Panc1 (cell line): ENCODE results near the gene KDM4E. TPM values are rescaled to one million over a fixed set of nuclear protein-coding genes. Genes with fewer than 3 reads are reported as not detected.

Experiments
- ATAC-seq: fragments of 200-7000 bp; cut with Tn5 transposase; 2 replicates; pipeline ENCODE4 v1.9.1; 2020; ENCODE audit warnings: mild to moderate bottlenecking, moderate library complexity
- BruUV-seq: library from RNA; stranded (reverse); fragments of 400-500 nt; replicated peaks from 2 replicates; lab custom pipeline; 2021; lab: Mats Ljungman, UMichigan
- CTCF ChIA-PET: fragments of 300-600 bp; sonication (Branson Sonifier 250); formaldehyde crosslinking; loops from one replicate; lab custom pipeline; 2022; ENCODE audit warnings: antibody characterized with exemption; lab: Charles Lee
- POLR2A ChIA-PET: fragments of 300-600 bp; sonication (Branson Sonifier 250); formaldehyde crosslinking; loops from one replicate; lab custom pipeline; 2022; ENCODE audit warnings: antibody characterized with exemption; lab: Charles Lee
- DNase-seq: peaks from one replicate; pipeline ENCODE4 v3.0.0-alpha.2; 2010; ENCODE audit warnings: low read depth, low spot score
- H3K27ac ChIP-seq: 2 replicates; pipeline ENCODE4 v1.5.1; 2011; ENCODE audit warnings: mild to moderate bottlenecking, low read length, inconsistent platforms
- H3K27me3 ChIP-seq: fragments of 200-500 bp; sonication (Bioruptor generic); 2 replicates; pipeline ENCODE4 v1.6.0; 2014; ENCODE audit warnings: low read length, inconsistent platforms; ENCODE audit not compliant: control insufficient read depth, insufficient read depth
- H3K36me3 ChIP-seq: fragments of 200-500 bp; sonication (Bioruptor generic); 2 replicates; pipeline ENCODE4 v1.5.1; 2014; ENCODE audit warnings: inconsistent platforms, mild to moderate bottlenecking, low read length, moderate library complexity; ENCODE audit not compliant: control insufficient read depth, insufficient read depth
- H3K4me1 ChIP-seq: 2 replicates; pipeline ENCODE4 v1.5.1; 2011; ENCODE audit warnings: inconsistent platforms, mild to moderate bottlenecking, low read length, moderate library complexity; ENCODE audit not compliant: control insufficient read depth, insufficient read depth
- H3K4me3 ChIP-seq, 2 experiments: 2 replicates each; pipeline ENCODE4 v1.5.1; 2011 to 2012; ENCODE audit warnings: low read depth in 2 of 2, low read length in 2 of 2, mild to moderate bottlenecking in 2 of 2, inconsistent platforms in 1 of 2, moderate library complexity in 1 of 2
- H3K9me3 ChIP-seq: fragments of 200-500 bp; sonication (Bioruptor generic); 2 replicates; pipeline ENCODE4 v1.5.1; 2014; ENCODE audit warnings: low read depth, mild to moderate bottlenecking, inconsistent platforms, low read length, moderate library complexity; ENCODE audit not compliant: control insufficient read depth, insufficient read depth
- POLR2AphosphoS5 ChIP-seq: IDR thresholded peaks from 2 replicates; pipeline ENCODE4 v1.6.1; 2012; ENCODE audit warnings: mild to moderate bottlenecking, low read depth, low read length, moderate library complexity
- REST ChIP-seq, 2 experiments: IDR thresholded peaks; 2 replicates each; pipeline ENCODE4 v1.6.1; 2011 to 2012; ENCODE audit warnings: low read depth in 2 of 2, control low read depth in 1 of 2, low read length in 1 of 2, mild to moderate bottlenecking in 1 of 2, moderate library complexity in 1 of 2; ENCODE audit not compliant: insufficient read depth in 1 of 2
- SIN3A ChIP-seq: IDR thresholded peaks from 2 replicates; pipeline ENCODE4 v1.6.1; 2012; ENCODE audit warnings: low read depth, mild to moderate bottlenecking, low read length, moderate library complexity, borderline replicate concordance; ENCODE audit not compliant: insufficient read depth
- TCF7L2 ChIP-seq: IDR thresholded peaks from 2 replicates; pipeline ENCODE4 v1.6.1; 2011; ENCODE audit warnings: mild to moderate bottlenecking, low read depth, low read length, inconsistent platforms
- in situ Hi-C: cut with HindIII; loops from 2 replicates; pipeline ENCODE4 v1.10.0; 2016; ENCODE audit warnings: low sequenced_read_pairs, low pct_unique_long_range_greater_than_20kb
- intact Hi-C: fragments of 100-400 bp; cut with micrococcal nuclease; formaldehyde crosslinking; loops from one replicate; pipeline ENCODE4 v1.10.0; 2022; ENCODE audit not compliant: unreplicated experiment
- total RNA-seq: library from RNA; stranded (reverse); gene quantifications from one replicate; pipeline ENCODE4 v1.2.1, GENCODE V29; 2021; ENCODE audit not compliant: unreplicated experiment
- TF ChIP-seq, protein P1 (sequence below): fragments of 450-650 bp; IDR thresholded peaks from 2 replicates; pipeline ENCODE4 v1.5.1; 2017; ENCODE audit warnings: mild to moderate bottlenecking

Gene KDM4E
- total RNA-seq, 1 experiment from 2014 or later, result not detected

DNA sequence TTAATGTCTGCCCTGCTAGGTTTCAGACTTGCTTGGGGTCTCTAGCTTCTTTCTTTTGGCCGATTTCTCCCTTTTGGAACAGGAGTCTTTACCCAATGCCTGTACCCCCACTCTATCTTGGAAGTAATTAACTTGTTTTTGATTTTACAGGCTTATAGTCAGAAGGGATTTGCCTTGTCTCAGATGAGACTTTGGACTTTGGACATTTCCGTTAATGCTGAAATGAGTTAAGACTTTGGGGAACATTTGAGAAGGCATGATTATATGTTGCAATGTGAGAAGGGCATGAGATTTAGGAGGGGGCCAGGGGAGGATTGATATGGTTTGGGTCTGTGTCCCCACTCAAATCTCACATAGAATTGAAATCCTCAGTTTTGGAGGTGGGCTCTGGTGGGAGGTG is 29.3 kb downstream of the KDM4E start:
- intact Hi-C loops, result no loop called here
- no peak overlapping the region for H3K4me3 ChIP-seq
- DNase-seq (no peak), ATAC-seq (no peak)
- in situ Hi-C loops, result no loop called here
- CTCF ChIA-PET, result no interaction called here
- TF ChIP-seq SIN3A (no peak), REST (IDR thresholded peaks at IDR 0.05; ENCODE audit: insufficient read depth in 1 of 2, low read depth in 2 of 2, low read length in 1 of 2) (no peak), POLR2AphosphoS5 (no peak), TCF7L2 (no peak)
- TF ChIP-seq, protein P1, sequence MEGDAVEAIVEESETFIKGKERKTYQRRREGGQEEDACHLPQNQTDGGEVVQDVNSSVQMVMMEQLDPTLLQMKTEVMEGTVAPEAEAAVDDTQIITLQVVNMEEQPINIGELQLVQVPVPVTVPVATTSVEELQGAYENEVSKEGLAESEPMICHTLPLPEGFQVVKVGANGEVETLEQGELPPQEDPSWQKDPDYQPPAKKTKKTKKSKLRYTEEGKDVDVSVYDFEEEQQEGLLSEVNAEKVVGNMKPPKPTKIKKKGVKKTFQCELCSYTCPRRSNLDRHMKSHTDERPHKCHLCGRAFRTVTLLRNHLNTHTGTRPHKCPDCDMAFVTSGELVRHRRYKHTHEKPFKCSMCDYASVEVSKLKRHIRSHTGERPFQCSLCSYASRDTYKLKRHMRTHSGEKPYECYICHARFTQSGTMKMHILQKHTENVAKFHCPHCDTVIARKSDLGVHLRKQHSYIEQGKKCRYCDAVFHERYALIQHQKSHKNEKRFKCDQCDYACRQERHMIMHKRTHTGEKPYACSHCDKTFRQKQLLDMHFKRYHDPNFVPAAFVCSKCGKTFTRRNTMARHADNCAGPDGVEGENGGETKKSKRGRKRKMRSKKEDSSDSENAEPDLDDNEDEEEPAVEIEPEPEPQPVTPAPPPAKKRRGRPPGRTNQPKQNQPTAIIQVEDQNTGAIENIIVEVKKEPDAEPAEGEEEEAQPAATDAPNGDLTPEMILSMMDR, result no peak
- POLR2A ChIA-PET, result no interaction called here
- peaks cover 15% of the 10 kb centered on the region; the same call in 1 of the 2 replicates for H3K27me3 ChIP-seq
- H3K36me3 ChIP-seq, result no peaks in the 10 kb centered on the region
- H3K4me1 ChIP-seq, result no peaks in the 10 kb centered on the region
- H3K27ac ChIP-seq, result no peak overlapping the region
- no TSS peak for BruUV-seq
- no peaks in the 10 kb centered on the region for H3K9me3 ChIP-seq

GRCh38 chr11:95055283-95055897 is 30.3 kb downstream of the KDM4E start:
- intact Hi-C loops (no loop called here), in situ Hi-C loops (no loop called here)
- Histone ChIP-seq H3K27me3 (peaks cover 15% of the 10 kb centered on the region; the same call in 1 of the 2 replicates), H3K36me3 (no peaks in the 10 kb centered on the region), H3K4me1 (no peaks in the 10 kb centered on the region), H3K9me3 (no peaks in the 10 kb centered on the region), H3K4me3 (no peak overlapping the region), H3K27ac (no peak overlapping the region)
- ATAC-seq (no peak), DNase-seq (no peak)
- ChIA-PET POLR2A (interaction anchor here (0.6 kb wide), 1 partner anchor 174 kb away, joined by 3 read pairs; no protein-coding TSS in a partner anchor), CTCF (no interaction called here)
- TF ChIP-seq POLR2AphosphoS5, result no peak
- no peak for TF ChIP-seq REST (IDR thresholded peaks at IDR 0.05; ENCODE audit: insufficient read depth in 1 of 2, low read depth in 2 of 2, low read length in 1 of 2)
- no peak for TF ChIP-seq SIN3A
- TF ChIP-seq, protein P1, result no peak
- TF ChIP-seq TCF7L2, result no peak
- BruUV-seq, result no TSS peak
